Activated CD4-positive, CD25-positive, alpha-beta regulatory T cell treated with anti-CD3 and anti-CD28 coated beads, Interleukin-2, amount 50 U/mL, for 16 hours (primary cell): ENCODE results near the gene HIRA.

Experiments used
- DNase-seq: peaks from one replicate; pipeline ENCODE4 v3.0.0-alpha.2; 2020; ENCODE audit warnings: low read depth, low spot score

Gene HIRA

GRCh38 chr22:19410941-19411689, 20.4 kb downstream of the HIRA start:
- DNase-seq, result no peak

- no peak for DNase-seq
Measured at GRCh38 chr22:19407649-19408606, 23.6 kb downstream of the HIRA start.

GRCh38 chr22:19406846-19407245, 24.7 kb downstream of the HIRA start:
- DNase-seq, result no peak

GRCh38 chr22:19406281-19406811, 25.2 kb downstream of the HIRA start:
- no peak for DNase-seq

GRCh38 chr22:19405652-19406051, 25.9 kb downstream of the HIRA start:
- DNase-seq, result no peak

- no peak for DNase-seq
Measured at GRCh38 chr22:19405133-19405532, 26.4 kb downstream of the HIRA start.

GRCh38 chr22:19404676-19405075, 26.9 kb downstream of the HIRA start:
- DNase-seq, result no peak

- no peak for DNase-seq
Measured at GRCh38 chr22:19402642-19403191, 28.8 kb downstream of the HIRA start.

GRCh38 chr22:19401483-19401882, 30.1 kb downstream of the HIRA start:
- DNase-seq, result no peak

GRCh38 chr22:19400881-19401280, 30.7 kb downstream of the HIRA start:
- no peak for DNase-seq

- DNase-seq, result no peak
Measured at GRCh38 chr22:19398652-19399051, 32.9 kb downstream of the HIRA start.

- DNase-seq, result no peak
Measured at GRCh38 chr22:19398206-19398605, 33.3 kb downstream of the HIRA start.

GRCh38 chr22:19397734-19398104, 33.8 kb downstream of the HIRA start:
- no peak for DNase-seq

GRCh38 chr22:19396934-19397733, 34.4 kb downstream of the HIRA start:
- DNase-seq, result no peak

- DNase-seq, result no peak
Measured at GRCh38 chr22:19396561-19396933, 35.0 kb downstream of the HIRA start.

GRCh38 chr22:19395276-19395675, 36.3 kb downstream of the HIRA start:
- DNase-seq, result no peak

- no peak for DNase-seq
Measured at GRCh38 chr22:19394274-19395050, 37.1 kb downstream of the HIRA start.

GRCh38 chr22:19393704-19394103, 37.8 kb downstream of the HIRA start:
- DNase-seq, result no peak

GRCh38 chr22:19387575-19387974, 44.0 kb downstream of the HIRA start:
- no peak for DNase-seq

- no peak for DNase-seq
Measured at GRCh38 chr22:19387038-19387437, 44.5 kb downstream of the HIRA start.

- no peak for DNase-seq
Measured at GRCh38 chr22:19386248-19386647, 45.3 kb downstream of the HIRA start.
